Measurements from ENCODE around the gene SREBF2.

The SREBF2 gene

GRCh38 chr22:41876675-41877074, 43.8 kb downstream of the SREBF2 start:
- DNase-seq (ENCODE audit: low spot score) = no peak

GRCh38 chr22:41880653-41881052, 47.7 kb downstream of the SREBF2 start:
- DNase-seq (ENCODE audit: low spot score) = no peak

- no peak for DNase-seq (ENCODE audit: low spot score)
Measured at GRCh38 chr22:41883400-41883799, 50.5 kb downstream of the SREBF2 start.

GRCh38 chr22:41885116-41885515, 52.2 kb downstream of the SREBF2 start:
- DNase-seq (ENCODE audit: low spot score) = no peak

- DNase-seq (ENCODE audit: low spot score) = no peak
Measured at GRCh38 chr22:41885516-41885915, 52.6 kb downstream of the SREBF2 start.

- DNase-seq (ENCODE audit: low spot score) = no peak
Measured at GRCh38 chr22:41888627-41889200, 55.8 kb downstream of the SREBF2 start.

GRCh38 chr22:41891407-41891806, 58.5 kb downstream of the SREBF2 start:
- no peak for DNase-seq (ENCODE audit: low spot score)

- DNase-seq (ENCODE audit: low spot score) = no peak
Measured at GRCh38 chr22:41892721-41893120, 59.8 kb downstream of the SREBF2 start.

- no peak for DNase-seq (ENCODE audit: low spot score)
Measured at GRCh38 chr22:41893591-41894375, 60.9 kb downstream of the SREBF2 start.

GRCh38 chr22:41898645-41899044, 65.7 kb downstream of the SREBF2 start:
- DNase-seq (ENCODE audit: low spot score) = no peak

GRCh38 chr22:41899110-41899509, 66.2 kb downstream of the SREBF2 start:
- DNase-seq (ENCODE audit: low spot score) = no peak

GRCh38 chr22:41899992-41900651, 67.2 kb downstream of the SREBF2 start:
- DNase-seq (ENCODE audit: low spot score) = no peak

- no peak for DNase-seq (ENCODE audit: low spot score)
Measured at GRCh38 chr22:41900652-41901312, 67.9 kb downstream of the SREBF2 start.

GRCh38 chr22:41902016-41902415, 69.1 kb downstream of the SREBF2 start:
- no peak for DNase-seq (ENCODE audit: low spot score)

GRCh38 chr22:41902932-41903421, 70.1 kb downstream of the SREBF2 start:
- no peak for DNase-seq (ENCODE audit: low spot score)

GRCh38 chr22:41904450-41905410, 71.8 kb downstream of the SREBF2 start:
- no peak for DNase-seq (ENCODE audit: low spot score)

- DNase-seq (ENCODE audit: low spot score) = no peak
Measured at GRCh38 chr22:41905411-41906202, 72.7 kb downstream of the SREBF2 start.

GRCh38 chr22:41906822-41907221, 73.9 kb downstream of the SREBF2 start:
- DNase-seq (ENCODE audit: low spot score) = no peak

GRCh38 chr22:41907436-41908401, 74.8 kb downstream of the SREBF2 start:
- DNase-seq (ENCODE audit: low spot score) = no peak

Data from putamen (tissue), 1 donor.